Hippocampal formation (tissue), 2 donors: ENCODE data around the gene NPY4R2.
"Not testable (repeated sequence)": the region's sequence is repeated elsewhere in the genome, so short reads cannot be mapped to it uniquely, and the experiment has no call there.

ENCODE experiments used
- DNase-seq, 2 donors: peaks; one replicate each; lab custom pipeline; 2025; lab: John Stamatoyannopoulos, UW

Gene NPY4R2

GRCh38 chr10:47918475-47918874 is at the start of gene NPY4R2:
TSS of gene NPY4R2 (plus strand) at chr10:47918662. CDS start at chr10:47921988, 3,326 bp downstream.
- DNase-seq = not testable (repeated sequence)

GRCh38 chr10:47870887-47871286 is 47.6 kb upstream of the NPY4R2 start:
- DNase-seq = not testable (repeated sequence)

- not testable (repeated sequence) for DNase-seq
These were observed 46.8 kb upstream of the NPY4R2 start for GRCh38 chr10:47871485-47872180.

GRCh38 chr10:47872236-47872635 is 46.2 kb upstream of the NPY4R2 start:
- DNase-seq = not testable (repeated sequence)

GRCh38 chr10:47884239-47884638 is 34.2 kb upstream of the NPY4R2 start:
- not testable (repeated sequence) for DNase-seq

- DNase-seq = not testable (repeated sequence)
These were observed 33.5 kb upstream of the NPY4R2 start for GRCh38 chr10:47884934-47885333.

- not testable (repeated sequence) for DNase-seq
These were observed 32.1 kb upstream of the NPY4R2 start for GRCh38 chr10:47886356-47886755.

GRCh38 chr10:47886827-47887226 is 31.6 kb upstream of the NPY4R2 start:
- not testable (repeated sequence) for DNase-seq

GRCh38 chr10:47890737-47891136 is 27.7 kb upstream of the NPY4R2 start:
- DNase-seq = not testable (repeated sequence)

- not testable (repeated sequence) for DNase-seq
These were observed 25.8 kb upstream of the NPY4R2 start for GRCh38 chr10:47892494-47893261.

GRCh38 chr10:47894571-47894970 is 23.9 kb upstream of the NPY4R2 start:
- DNase-seq = not testable (repeated sequence)

- not testable (repeated sequence) for DNase-seq
These were observed 20.6 kb upstream of the NPY4R2 start for GRCh38 chr10:47897813-47898212.

GRCh38 chr10:47909333-47909732 is 9.1 kb upstream of the NPY4R2 start:
- not testable (repeated sequence) for DNase-seq

- DNase-seq = not testable (repeated sequence)
These were observed 8.0 kb upstream of the NPY4R2 start for GRCh38 chr10:47910486-47910885.

- not testable (repeated sequence) for DNase-seq
These were observed 4.4 kb upstream of the NPY4R2 start for GRCh38 chr10:47914052-47914451.

GRCh38 chr10:47915849-47916548 is 2.5 kb upstream of the NPY4R2 start:
- not testable (repeated sequence) for DNase-seq

- DNase-seq = not testable (repeated sequence)
These were observed 2.1 kb downstream of the NPY4R2 start for GRCh38 chr10:47920610-47921009.

GRCh38 chr10:47922503-47922902 is 4.0 kb downstream of the NPY4R2 start:
- not testable (repeated sequence) for DNase-seq

GRCh38 chr10:47924628-47925027 is 6.2 kb downstream of the NPY4R2 start:
- DNase-seq = not testable (repeated sequence)

GRCh38 chr10:47927147-47927916 is 8.9 kb downstream of the NPY4R2 start:
- not testable (repeated sequence) for DNase-seq

GRCh38 chr10:47928225-47928624 is 9.8 kb downstream of the NPY4R2 start:
- not testable (repeated sequence) for DNase-seq
